Bone marrow (tissue), 2 donors: ENCODE measurements around the gene ZNF691.
"Not testable (repeated sequence)": the region's sequence is repeated elsewhere in the genome, so short reads cannot be mapped to it uniquely, and the experiment has no call there.

Experiments
- DNase-seq, 2 donors: peaks; one replicate each; lab custom pipeline; 2025; lab: John Stamatoyannopoulos, UW

The ZNF691 gene, protein sequence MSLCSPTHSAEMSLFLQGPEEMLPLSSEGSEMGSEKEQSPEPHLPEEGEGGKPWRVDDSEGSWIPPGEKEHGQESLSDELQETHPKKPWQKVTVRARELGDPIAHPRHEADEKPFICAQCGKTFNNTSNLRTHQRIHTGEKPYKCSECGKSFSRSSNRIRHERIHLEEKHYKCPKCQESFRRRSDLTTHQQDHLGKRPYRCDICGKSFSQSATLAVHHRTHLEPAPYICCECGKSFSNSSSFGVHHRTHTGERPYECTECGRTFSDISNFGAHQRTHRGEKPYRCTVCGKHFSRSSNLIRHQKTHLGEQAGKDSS

DNA sequence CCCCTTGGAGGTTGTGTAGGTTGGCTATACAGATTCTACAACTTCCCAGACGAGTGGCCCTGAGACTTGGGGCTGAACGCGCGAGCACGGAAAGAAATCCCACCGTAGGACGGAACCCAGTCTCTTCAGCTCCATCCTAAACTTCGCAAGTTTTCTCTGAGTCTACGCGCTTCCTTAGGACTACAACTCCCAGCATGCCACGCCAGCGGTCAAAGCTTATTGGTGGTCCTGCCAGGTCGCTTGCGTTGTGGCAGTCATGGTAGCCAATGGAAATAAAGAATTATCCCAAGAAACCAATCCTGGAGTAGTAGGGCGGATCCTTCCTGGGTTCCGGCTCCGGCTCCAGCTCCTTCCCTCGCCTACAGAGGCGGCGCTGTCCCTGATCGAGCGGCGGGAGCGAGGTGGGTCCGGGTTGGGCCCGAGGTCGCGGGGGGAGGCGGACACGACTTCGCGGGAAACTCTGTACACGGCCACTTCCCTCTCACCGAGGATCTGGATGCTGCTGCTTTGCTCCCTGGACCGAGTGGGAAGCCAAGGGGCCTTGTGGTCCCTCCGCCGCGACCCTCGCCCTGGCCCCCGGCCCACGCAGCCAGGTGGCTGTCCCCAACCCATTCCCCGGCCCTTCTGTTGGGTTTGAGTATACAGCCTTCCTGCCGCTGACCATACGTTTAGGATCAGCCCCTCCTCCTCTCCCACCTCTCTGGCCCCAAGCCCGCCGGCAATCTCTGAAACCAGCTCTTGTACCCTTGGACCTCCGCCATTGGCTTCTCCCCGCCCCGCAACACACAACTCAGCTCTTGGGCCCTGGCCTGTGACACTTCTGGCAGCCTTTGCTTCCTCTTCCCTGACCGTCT is at the start of gene ZNF691:
Gene ZNF691, plus strand, starts transcription at position 357 of the 854 bp plus-strand sequence. CDS start 3,046 bp downstream, outside the sequence.
- peak; percentile 61 to 97 for DNase-seq

DNA sequence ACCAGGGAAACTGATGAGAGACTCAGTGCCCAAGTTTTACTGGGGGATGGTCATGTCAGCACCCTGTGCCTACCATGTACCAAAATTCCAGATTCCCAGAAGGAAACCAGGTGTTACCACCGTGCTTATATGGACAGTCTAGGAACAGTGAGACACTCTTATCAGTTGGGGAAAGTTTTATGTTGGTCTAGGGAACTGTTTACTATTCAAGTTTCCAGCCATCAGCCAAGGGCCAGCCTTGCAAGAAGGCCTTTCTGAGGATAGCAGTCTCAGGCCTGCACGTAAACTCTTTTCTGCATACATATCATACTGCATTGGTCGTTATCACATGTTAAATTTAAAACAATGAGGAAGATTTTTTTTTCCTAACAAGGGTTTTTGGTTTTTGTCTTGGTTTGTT is 49.0 kb upstream of the ZNF691 start:
- DNase-seq, result no peak

DNA sequence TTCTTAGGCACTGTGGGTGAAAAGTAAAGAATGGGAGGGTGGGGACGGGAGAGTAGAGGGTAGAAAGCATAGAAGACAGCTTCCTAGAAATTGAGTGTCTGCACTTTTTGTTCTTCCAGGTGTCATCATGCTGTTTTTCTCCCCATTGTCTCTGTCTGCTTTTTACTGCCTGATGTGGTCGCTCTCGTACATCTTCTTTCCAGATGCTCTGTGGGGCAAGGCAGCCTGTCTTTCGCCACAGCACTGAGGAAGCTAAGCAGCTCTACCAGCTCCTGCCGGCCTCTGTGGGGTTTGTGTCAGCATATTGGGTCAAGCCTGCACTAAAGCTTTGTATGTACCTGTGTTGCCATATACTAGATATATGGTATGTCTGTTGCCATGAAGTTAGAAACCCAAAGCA is 48.4 kb upstream of the ZNF691 start:
- no peak for DNase-seq

DNA sequence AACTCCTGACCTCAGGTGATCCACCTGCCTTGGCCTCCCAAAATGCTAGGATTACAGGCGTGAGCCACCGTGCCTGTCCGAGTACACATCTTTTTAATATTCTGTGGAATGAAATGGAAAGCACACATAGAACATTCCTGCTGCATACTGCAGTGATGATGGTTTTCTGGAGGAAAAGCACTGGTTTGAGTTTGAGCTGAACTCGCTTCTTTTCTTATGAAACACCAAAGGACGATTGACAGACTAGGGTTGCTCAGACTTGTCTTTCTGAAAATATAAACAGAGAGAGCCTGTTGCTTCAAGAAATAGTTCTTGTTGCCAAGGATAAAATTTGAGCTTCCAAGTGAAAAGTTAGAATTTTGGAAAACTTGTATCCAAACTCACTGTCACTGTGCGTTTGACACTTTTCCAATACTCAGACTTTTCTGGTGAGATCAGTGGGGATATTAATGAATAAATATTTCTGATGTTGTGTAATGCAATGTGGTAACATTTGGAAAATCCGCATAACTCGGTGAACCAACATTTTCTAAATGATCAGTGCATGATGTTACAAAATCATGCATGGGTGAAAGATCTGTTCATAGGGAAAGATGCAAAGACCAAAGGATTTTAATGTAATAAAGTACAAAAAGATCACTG is 44.5 kb upstream of the ZNF691 start:
- no peak for DNase-seq

DNA sequence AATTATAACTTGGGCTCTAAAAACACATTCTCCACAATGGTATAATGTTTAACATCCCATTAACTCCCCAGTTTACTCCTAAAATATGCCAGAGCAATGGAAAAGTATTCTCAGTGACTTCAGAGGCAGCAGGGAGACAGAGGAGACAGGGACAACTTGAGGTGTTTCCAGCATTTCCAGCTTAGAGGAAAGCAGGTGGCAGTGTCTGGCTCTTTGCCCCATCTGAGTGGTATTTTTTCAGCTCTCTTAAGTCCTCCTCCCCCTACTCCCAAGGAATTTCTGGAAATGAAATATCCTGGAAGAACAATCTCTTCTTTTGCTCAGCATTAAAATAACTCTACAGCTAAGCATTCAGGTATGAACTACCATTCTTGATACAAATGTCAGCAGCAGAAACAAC is 40.2 kb upstream of the ZNF691 start:
- DNase-seq, result no peak

DNA sequence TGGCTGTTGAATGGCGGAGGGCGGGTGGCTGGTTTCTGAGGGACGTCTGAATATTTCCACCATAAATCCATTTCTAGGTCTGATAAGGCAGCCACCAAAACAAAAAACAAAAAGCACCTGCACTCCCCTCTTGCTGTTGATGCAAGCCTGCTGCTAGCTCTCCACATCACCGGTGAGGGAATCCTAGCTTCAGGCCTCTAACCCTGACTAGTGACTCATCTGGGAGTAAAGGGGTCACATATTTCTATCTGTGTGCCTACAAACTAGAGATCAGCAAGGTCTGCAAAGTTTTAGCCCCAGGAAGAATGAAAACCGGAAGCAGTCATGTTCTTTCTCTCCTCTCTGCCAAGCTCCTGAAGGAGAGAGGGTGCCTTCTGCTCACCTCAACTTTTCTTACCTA is 39.8 kb upstream of the ZNF691 start:
- DNase-seq, result no peak

DNA sequence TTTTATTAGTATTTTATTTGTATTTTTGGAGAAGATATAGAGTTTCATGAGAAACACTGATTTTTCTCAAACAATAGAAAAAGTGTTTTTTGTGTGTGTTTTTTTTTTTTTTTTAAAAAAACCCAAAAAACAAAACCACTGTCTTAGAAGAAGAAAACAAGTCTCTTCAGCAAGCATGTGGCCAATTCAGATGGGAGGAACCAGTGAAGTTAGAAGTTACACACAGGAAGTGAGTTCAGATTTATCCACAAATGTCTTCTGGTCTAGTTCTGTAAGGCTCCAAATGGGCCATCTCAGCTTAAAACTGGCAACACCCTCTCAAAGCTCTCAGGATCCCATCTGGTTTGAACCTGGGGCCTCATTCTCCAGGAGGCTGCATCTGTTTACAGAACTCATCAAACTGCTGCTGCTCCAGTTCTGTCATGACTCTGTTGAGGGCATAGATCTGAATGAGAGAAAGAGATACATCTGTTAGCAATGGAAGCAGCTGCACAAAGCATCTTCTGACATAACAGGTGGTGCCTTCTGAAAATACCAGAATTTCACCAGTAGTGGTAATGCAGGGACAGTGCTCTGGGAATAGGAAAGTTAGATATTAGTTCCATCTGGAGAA is 39.3 kb upstream of the ZNF691 start:
- DNase-seq, result no peak

DNA sequence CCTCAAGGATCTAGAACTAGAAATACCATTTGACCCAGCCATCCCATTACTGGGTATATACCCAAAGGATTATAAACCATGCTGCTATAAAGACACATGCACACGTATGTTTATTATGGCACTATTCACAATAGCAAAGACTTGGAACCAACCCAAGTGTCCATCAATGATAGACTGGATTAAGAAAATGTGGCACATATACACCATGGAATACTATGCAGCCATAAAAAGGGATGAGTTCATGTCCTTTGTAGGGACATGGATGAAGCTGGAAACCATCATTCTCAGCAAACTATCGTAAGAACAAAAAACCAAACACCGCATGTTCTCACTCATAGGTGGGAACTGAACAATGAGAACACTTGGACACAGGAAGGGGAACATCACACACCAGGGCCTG is 31.6 kb upstream of the ZNF691 start:
- DNase-seq, result not testable (repeated sequence)

DNA sequence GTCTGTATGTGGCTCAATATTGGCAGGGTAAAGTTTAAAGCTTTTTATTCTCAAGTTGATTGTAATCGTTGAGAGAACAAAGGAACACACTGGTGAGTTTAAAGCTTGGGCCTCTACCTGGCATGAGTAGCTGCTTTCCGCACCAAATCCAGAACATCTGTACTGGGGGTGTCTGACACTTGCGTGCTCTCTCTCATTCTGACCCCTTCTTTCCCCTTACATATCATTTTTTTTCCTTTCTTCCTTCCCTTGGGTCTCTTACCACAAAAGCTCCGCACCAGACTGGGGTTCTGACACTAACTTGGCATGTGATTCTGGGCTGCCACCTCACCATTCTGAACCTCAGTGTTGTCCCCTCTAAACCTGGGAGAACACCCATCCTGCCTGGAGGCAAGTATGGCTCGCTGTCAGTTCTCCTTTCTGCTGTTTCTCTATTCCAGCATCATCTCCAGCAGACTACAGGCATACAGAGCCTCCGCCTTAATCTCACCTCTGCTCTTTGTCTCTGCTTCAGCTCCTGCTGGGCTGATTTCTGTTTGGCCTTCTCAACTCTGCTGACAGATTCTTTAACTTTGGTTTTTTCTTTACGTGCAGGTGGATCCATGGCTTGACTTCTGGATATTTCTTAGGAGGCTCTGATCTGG is 30.4 kb upstream of the ZNF691 start:
- no peak for DNase-seq

DNA sequence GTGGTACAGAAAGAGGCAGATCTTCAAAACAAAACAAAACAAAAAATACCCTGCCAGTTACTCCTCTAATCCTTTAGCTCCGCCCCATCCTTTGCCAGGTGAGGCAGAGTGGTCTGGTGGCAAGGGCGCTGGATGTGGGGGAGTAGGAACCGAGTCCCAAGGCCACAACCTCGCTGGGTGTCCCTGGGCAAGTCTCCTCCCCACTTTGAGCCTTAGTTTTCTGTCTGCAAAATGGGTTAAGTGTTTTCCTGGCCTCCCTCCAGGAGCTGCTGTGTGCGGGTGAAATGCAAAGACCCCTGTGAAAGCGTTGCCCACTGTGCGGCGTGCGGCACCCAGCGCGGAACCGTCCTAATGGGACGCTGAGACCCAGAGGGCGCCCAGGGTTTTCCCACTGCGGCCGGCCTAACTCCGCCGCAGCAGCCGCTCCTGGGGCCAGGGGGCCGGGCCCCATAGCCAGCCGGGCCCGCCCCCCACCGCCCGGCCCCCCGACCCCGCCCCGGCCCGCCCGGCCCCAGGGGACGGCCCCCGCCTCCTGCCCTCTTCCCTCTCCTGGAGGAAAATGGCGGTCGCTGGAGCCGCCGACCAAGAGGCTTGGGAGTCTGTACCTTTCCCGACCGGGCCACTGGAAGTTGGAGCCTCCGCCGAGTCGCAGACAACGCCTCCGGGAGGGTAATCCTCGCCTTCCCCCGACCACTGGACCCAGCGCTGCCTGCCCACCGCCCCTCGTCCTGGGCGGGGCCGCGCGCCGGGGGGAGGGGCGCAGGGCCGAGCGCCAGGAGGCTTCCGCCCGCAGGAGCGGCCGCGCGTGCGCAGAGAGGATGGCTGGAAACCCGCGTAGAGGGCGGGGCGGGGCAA is 29.6 kb upstream of the ZNF691 start, which contains the start of the genes ERMAP and SVBP:
Gene ERMAP, plus strand, starts transcription at position 538 of the 855 bp plus-strand sequence. CDS start 13,327 bp downstream, outside the sequence.
Gene SVBP, minus strand, starts transcription at position 813 of the 855 bp plus-strand sequence. CDS start 853 bp downstream, outside the sequence.
- DNase-seq, result peak; percentile 66 to 95

DNA sequence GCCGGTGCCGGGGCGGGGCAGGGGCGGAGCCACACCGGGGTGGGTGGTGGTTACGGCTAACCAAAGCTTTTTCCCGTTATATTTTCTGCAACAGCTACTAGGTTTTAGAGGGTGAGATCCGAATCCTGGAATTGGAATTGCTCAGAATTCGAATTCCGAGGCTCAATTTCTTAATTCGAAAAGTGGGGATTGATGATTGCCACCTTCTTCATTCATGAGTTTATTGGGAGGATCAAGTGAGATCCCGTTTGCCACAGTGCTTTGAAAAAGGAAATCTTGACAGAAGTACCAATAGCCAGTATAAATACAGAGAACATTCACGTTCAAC is 29.0 kb upstream of the ZNF691 start:
- DNase-seq, result no peak

DNA sequence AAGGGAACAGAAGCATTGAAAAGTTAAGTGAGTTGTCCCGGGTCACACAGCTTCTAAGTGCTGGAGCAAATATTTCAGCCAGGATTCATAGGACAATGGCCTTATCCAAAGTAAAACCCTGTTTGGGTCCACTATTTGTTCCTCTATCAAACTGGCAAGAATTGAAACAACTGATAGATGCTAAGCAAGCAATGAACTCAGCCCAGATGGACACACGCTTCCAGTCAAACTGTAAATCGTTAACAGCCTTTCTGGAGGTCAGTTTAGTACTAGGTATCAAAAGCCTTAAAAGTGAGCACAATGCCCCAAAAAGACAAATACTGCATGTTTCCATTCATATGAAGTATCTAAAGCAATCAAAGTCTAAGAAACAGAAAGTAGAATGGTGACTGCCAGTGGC is 28.4 kb upstream of the ZNF691 start:
- DNase-seq, result no peak

DNA sequence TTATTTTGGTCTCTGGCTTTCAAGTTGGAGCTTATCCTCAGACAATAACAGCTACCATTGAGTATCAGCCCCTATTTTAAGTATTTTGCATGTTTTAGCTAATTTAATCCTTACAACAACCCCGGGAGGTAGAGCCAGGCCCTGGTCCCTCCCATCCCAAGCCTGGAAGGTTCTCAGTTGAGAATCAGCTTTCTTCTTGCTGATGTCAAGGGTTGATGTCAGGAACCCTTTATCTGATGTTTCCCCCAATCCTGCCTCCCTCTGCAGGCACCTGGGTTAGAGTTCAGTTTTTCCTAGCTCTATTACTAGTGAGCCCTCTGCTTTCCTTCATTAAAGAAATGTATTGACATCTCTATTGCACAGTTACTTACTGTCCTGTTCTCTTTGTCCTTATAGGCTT is 25.6 kb upstream of the ZNF691 start:
- no peak for DNase-seq

DNA sequence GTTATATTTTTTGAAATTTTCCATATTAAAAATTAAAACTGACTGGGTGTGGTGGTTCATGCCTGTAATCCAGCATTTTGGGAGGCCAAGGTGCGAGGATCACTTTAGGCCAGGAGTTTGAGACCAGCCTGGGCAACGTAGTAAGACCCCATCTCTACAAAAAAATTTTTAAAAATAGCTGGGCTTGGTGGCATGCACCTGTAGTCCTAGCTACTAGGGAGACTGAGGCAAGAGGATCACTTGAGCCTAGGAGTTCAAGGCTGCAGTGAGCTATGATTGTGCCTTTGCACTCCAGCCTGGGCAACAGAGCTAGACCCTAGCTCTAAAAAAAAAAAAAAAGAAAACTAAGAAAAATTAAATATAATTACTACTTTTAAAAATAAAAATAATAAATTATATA is 24.7 kb upstream of the ZNF691 start:
- no peak for DNase-seq

DNA sequence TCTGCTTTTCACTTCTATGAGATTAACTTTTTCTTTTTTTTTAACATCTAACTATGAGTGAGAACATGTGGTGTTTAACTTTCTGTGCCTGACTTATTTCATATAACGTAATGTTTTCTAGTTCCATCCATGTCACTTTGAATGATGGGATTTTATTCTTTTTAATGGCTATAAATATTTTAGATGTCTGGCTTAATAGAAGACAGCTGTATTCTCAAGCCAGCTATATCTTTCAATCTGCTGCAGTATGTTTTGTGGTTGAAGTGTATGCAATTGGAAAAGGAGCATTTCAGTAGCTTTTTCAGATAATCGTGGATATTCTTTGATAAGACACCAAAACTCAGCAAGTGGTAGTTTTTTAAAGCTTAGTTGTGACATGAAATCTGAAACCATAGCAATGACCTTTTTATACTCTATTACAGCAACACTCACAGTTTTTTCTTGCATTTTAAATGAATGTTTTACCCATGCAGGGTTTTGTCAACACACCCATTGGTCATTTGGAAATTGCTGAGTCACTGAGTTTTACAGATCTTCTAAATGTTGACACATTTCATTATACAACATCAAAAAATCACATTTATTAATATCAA is 23.5 kb upstream of the ZNF691 start:
- no peak for DNase-seq

DNA sequence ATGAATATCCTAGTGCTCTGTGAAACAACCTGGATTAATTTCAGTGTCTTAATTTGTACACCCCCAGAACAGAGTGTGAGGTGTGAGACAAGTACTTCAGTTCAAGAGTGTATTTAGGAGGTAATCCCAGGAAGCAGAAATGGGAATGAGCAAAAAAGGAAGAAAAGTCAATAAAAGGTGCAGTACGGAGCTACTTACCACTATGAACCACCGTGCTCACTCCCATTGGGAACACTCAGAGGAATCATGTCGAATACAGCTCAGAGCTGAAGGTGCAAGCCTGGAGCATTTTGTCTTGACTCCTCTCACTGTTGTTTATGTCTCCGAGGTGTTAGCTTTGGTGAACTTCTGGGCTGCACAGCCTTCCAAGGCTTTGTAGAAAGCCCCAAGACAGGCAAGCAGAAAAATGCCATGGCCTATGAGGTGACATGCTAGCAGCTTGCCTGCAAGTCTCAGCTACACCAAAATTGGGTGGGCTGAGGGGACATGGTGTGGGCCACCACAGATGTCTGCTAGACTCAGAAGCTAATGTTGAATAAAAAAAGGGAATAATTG is 21.9 kb upstream of the ZNF691 start:
- no peak for DNase-seq

DNA sequence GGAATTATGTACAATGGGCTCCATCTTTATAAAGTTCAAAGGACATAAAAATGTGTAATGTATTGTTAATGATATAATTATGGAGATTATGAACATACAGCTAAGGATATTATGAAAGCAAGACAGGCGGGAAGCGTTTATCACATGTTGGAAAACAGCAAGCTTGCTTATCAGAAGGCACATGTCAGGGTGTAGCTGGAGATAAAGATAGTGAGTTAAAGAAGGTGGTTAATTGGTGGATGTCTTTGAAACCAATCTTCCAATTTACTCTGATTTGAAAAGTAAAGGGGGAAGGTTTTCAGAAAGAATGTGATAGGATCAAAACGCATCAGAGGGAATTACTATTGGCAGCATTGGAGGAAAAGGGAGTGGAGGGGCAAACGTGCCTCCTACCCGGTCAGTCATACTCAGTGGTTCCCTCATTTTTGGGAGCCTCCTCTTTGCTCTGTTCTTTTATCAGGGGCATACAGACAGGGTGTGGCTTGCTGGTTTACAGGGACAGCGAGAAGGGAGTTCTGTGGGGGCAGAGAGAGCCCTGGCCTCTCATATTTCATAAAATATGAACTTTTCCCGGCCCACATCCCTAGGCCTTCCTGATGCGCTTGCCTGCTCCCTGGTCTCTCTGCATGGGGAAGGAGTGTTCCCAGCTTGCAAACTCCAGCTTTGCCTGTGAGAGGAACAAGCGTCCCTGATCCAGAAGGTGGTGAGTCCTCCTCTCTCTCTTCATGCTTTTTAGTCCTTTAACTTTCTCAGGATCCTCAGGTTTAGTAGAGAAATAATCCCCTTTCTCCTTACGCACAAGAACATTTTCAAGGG is 21.2 kb upstream of the ZNF691 start:
- no peak for DNase-seq

DNA sequence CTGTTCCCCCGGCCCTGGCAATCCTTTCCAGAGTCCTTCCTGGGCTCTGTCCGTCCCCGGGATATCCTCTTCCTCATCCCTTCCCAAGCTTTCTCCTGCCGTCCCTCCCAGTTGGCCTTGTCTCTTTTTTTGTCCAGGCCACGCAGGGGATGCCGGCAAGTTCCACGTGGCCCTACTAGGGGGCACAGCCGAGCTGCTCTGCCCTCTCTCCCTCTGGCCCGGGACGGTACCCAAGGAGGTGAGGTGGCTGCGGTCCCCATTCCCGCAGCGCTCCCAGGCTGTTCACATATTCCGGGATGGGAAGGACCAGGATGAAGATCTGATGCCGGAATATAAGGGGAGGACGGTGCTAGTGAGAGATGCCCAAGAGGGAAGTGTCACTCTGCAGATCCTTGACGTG is 15.8 kb upstream of the ZNF691 start:
- no peak for DNase-seq

DNA sequence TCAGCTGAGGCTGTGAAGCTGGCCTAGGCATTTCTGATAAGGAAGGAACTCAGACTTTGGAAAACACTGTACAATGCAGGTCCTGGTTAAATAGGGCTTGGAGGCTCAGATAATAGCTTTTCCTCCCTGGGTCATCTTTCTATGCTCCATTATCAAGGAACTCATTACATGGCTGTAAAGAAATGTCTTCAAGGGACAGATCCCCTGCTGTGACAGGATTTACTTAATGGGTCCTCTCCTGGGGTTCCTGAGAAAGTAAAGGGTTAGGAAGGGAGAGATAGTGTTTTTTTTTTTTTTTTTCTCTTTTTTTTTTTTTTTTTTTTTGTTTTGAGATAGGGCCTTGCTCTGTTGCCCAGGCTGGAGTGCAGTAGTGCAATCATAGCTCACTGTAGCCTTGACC is 15.1 kb upstream of the ZNF691 start:
- DNase-seq, result no peak
